ENCODE measurements around the gene CPNE7. TPM values are rescaled to one million over a fixed set of nuclear protein-coding genes. Genes with fewer than 3 reads are reported as not detected.
A peak's percentile ranks its signal among the peaks of the same experiment; 100 is the strongest.

CPNE7 gene
- total and polyA plus RNA-seq, 2 of the 13 experiments (the other 11 are each of a cell fraction or from before 2014, with no cell fraction given) = 0.59 TPM; not detected in 1

DNA sequence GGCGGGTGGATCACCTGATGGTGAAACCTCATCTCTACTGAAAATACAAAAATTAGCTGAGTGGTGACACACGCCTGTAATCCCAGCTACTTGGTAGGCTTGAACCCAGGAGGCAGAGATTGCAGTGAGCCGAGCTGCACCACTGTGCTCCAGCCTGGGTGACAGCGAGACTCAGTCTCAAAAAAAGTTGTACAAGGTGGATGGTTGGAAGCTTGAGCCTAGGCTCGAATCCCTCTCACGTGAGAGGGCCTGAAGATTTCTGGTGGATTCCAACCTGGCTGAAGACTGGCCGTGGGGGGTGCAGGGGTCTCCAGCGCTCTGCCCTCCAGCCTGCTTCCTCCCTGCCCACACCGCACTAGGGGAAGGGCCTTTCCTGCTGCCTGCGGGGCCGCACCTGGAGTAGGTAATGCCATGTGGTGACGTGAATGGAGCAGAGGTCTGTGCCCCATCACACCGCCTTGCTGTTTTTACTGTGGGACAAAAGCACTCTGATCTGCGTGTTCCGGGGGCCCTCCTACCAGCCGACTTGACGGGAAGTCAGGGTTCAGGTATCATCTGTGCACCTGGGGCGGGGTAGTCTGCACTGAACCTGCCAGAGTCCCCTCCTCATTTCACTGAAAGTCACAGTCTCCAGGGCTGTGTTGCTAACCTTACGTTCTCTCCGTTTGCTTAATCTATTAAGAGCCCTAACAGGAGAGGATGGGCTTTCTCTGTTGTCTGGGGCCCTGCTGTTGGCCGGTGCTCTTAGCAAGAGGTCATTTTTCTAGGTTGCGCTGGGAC is 10.9 kb upstream of the CPNE7 start (continued):
- TF ChIP-seq ZNF766 (CRISPR knock-in tag; IDR thresholded peaks at IDR 0.05; ENCODE audit: borderline replicate concordance) = 0 out of 2 replicates have a peak, but pooled peaks have one; percentile 9
- TF ChIP-seq ZNF136 (CRISPR knock-in tag; IDR thresholded peaks at IDR 0.05; ENCODE audit: low read depth) = peak; percentile 80
- TF ChIP-seq ATF4 (CRISPR knock-in tag; IDR thresholded peaks at IDR 0.05) = peak in 1 of 2 experiments; percentile 25; a peak in 1 of 4 replicates
- no peak for TF ChIP-seq RORA (CRISPR knock-in tag; IDR thresholded peaks at IDR 0.05)
- 0 out of 2 replicates have a peak, but pooled peaks have one; percentile 59 for TF ChIP-seq ZNF788 (CRISPR knock-in tag; IDR thresholded peaks at IDR 0.05; ENCODE audit: borderline replicate concordance)
- TF ChIP-seq, protein P1, sequence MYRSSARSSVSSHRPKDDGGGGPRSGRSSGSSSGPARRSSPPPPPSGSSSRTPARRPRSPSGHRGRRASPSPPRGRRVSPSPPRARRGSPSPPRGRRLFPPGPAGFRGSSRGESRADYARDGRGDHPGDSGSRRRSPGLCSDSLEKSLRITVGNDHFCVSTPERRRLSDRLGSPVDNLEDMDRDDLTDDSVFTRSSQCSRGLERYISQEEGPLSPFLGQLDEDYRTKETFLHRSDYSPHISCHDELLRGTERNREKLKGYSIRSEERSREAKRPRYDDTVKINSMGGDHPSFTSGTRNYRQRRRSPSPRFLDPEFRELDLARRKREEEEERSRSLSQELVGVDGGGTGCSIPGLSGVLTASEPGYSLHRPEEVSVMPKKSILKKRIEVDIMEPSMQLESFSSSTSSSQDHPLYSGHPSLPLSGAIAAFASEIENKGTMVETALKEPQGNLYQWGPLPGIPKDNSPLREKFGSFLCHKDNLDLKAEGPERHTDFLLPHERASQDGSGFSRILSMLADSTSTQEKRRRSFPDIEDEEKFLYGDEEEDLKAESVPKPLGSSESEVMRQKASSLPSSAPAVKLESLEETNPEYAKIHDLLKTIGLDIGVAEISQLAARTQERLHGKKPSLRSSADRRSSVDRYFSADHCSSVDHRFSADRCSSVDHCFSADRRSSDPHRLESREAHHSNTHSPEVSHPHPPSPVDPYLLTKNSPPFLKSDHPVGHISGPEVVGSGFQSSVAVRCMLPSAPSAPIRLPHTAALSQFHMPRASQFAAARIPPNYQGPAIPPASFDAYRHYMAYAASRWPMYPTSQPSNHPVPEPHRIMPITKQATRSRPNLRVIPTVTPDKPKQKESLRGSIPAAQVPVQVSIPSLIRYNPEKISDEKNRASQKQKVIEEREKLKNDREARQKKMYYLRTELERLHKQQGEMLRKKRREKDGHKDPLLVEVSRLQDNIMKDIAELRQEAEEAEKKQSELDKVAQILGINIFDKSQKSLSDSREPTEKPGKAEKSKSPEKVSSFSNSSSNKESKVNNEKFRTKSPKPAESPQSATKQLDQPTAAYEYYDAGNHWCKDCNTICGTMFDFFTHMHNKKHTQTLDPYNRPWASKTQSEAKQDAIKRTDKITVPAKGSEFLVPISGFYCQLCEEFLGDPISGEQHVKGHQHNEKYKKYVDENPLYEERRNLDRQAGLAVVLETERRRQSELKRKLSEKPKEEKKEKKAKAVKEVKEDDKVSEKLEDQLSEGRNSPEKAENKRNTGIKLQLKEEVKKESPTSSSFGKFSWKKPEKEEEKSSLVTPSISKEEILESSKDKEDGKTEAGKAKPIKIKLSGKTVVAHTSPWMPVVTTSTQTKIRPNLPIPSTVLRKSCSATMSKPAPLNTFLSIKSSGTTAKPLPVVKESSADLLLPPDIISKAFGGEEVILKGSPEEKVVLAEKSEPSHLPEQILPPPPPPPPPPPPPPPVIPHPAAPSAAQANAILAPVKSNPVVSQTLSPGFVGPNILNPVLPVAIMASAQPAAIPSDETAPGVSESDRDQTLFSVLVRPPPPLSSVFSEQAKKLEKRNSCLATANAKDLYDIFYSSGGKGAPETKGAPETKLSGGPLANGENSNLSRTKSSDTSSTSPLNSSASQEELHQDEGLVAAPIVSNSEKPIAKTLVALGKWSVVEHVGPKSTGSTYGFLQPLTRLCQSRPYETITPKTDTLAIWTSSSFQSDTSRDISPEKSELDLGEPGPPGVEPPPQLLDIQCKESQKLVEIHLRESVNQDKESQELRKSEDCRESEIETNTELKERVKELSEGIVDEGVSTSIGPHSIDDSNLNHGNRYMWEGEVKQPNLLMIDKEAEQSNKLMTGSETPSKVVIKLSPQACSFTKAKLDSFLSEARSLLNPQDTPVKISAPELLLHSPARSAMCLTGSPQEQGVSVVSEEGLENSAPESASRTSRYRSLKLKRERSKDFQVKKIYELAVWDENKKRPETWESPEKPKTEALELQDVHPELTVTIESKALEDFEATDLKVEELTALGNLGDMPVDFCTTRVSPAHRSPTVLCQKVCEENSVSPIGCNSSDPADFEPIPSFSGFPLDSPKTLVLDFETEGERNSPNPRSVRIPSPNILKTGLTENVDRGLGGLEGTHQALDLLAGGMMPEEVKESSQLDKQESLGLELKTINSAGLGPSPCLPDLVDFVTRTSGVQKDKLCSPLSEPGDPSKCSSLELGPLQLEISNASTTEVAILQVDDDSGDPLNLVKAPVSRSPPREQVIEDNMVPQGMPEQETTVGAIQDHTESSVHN (CRISPR knock-in tag; IDR thresholded peaks at IDR 0.05) = no peak
- peak; percentile 42; the same call in 1 of the 2 replicates for TF ChIP-seq ZNF230 (CRISPR knock-in tag; IDR thresholded peaks at IDR 0.05)
- TF ChIP-seq ZFX (CRISPR knock-in tag; IDR thresholded peaks at IDR 0.05; ENCODE audit: low read depth) = 0 out of 2 replicates have a peak, but pooled peaks have one; percentile 8
- peak; percentile 23; the same call in 1 of the 2 replicates for TF ChIP-seq ZNF556 (CRISPR knock-in tag; IDR thresholded peaks at IDR 0.05; ENCODE audit: borderline replicate concordance)
- TF ChIP-seq MEIS1 (CRISPR knock-in tag; IDR thresholded peaks at IDR 0.05; ENCODE audit: borderline replicate concordance) = 0 out of 2 replicates have a peak, but pooled peaks have one; percentile 6
- TF ChIP-seq TAF15 (IDR thresholded peaks at IDR 0.05; ENCODE audit: low read depth, low read length, poor library complexity, severe bottlenecking) = peak; percentile 71
- TF ChIP-seq NCOA1 (CRISPR knock-in tag; IDR thresholded peaks at IDR 0.05) = no peak
- TF ChIP-seq, protein P2, sequence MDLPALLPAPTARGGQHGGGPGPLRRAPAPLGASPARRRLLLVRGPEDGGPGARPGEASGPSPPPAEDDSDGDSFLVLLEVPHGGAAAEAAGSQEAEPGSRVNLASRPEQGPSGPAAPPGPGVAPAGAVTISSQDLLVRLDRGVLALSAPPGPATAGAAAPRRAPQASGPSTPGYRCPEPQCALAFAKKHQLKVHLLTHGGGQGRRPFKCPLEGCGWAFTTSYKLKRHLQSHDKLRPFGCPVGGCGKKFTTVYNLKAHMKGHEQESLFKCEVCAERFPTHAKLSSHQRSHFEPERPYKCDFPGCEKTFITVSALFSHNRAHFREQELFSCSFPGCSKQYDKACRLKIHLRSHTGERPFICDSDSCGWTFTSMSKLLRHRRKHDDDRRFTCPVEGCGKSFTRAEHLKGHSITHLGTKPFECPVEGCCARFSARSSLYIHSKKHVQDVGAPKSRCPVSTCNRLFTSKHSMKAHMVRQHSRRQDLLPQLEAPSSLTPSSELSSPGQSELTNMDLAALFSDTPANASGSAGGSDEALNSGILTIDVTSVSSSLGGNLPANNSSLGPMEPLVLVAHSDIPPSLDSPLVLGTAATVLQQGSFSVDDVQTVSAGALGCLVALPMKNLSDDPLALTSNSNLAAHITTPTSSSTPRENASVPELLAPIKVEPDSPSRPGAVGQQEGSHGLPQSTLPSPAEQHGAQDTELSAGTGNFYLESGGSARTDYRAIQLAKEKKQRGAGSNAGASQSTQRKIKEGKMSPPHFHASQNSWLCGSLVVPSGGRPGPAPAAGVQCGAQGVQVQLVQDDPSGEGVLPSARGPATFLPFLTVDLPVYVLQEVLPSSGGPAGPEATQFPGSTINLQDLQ (CRISPR knock-in tag; IDR thresholded peaks at IDR 0.05) = 0 out of 2 replicates have a peak, but pooled peaks have one; percentile 24
- TF ChIP-seq TEAD3 (CRISPR knock-in tag; optimal IDR thresholded peaks at IDR 0.05; ENCODE audit: borderline replicate concordance) = peak; percentile 17
- no peak for TF ChIP-seq ZNF350 (CRISPR knock-in tag; IDR thresholded peaks at IDR 0.05; ENCODE audit: borderline replicate concordance, low read depth)

All from HepG2 (cell line).